OCI-LY7 (cell line): ENCODE measurements around the gene GATA3. TPM values are rescaled to one million over a fixed set of nuclear protein-coding genes. Genes with fewer than 3 reads are reported as not detected.

Source experiments
- BruUV-seq: library from RNA; stranded (reverse); fragments of 400-500 nt; replicated peaks from 2 replicates; lab custom pipeline; 2021; lab: Mats Ljungman, UMichigan
- CTCF ChIA-PET: fragments of 300-600 bp; sonication (Branson Sonifier 250); formaldehyde crosslinking; loops from one replicate; lab custom pipeline; 2022; ENCODE audit warnings: antibody characterized with exemption; ENCODE audit not compliant: unreplicated experiment; lab: Charles Lee
- POLR2A ChIA-PET: fragments of 300-600 bp; sonication (Branson Sonifier 250); formaldehyde crosslinking; loops from one replicate; lab custom pipeline; 2022; ENCODE audit warnings: antibody characterized with exemption; lab: Charles Lee
- DNase-seq: peaks from one replicate; pipeline ENCODE4 v3.0.0-alpha.2; 2015; ENCODE audit warnings: low spot score
- H2AFZ ChIP-seq: fragments of 200-600 bp; sonication (generic), shearing (Covaris generic); 2 replicates; pipeline ENCODE4 v1.6.1; 2014; ENCODE audit warnings: mild to moderate bottlenecking, antibody characterized with exemption, low read length, moderate library complexity
- H3K27ac ChIP-seq: fragments of 200-600 bp; sonication (generic); 2 replicates; pipeline ENCODE4 v1.5.1; 2014; ENCODE audit warnings: mixed run types, low read depth, mild to moderate bottlenecking, moderate library complexity, low read length, inconsistent platforms; ENCODE audit not compliant: poor library complexity, severe bottlenecking
- H3K36me3 ChIP-seq: fragments of 200-600 bp; sonication (generic); 2 replicates; pipeline ENCODE4 v1.6.1; 2014; ENCODE audit warnings: mild to moderate bottlenecking, antibody characterized with exemption, low read length, moderate library complexity, mixed read lengths; ENCODE audit not compliant: insufficient read depth
- H3K4me1 ChIP-seq: fragments of 200-600 bp; sonication (generic); 2 replicates; pipeline ENCODE4 v1.5.1; 2014; ENCODE audit warnings: mild to moderate bottlenecking, low read length; ENCODE audit not compliant: insufficient read depth, poor library complexity, severe bottlenecking
- H3K4me2 ChIP-seq: fragments of 200-600 bp; sonication (generic); 2 replicates; pipeline ENCODE4 v1.6.1; 2014; ENCODE audit warnings: mild to moderate bottlenecking, low read length
- H3K4me3 ChIP-seq: fragments of 200-600 bp; sonication (generic); 2 replicates; pipeline ENCODE4 v1.5.1; 2014; ENCODE audit warnings: mild to moderate bottlenecking, low read depth, low read length; ENCODE audit not compliant: poor library complexity, severe bottlenecking
- H3K79me2 ChIP-seq: fragments of 200-600 bp; sonication (generic); 2 replicates; pipeline ENCODE4 v1.6.1; 2016; ENCODE audit warnings: low read depth, mild to moderate bottlenecking, low read length, moderate library complexity, mixed read lengths; ENCODE audit not compliant: insufficient read depth
- H3K9me2 ChIP-seq: fragments of 200-600 bp; sonication (generic); 2 replicates; pipeline ENCODE4 v1.6.1; 2016; ENCODE audit warnings: mild to moderate bottlenecking, low read length, mixed read lengths; ENCODE audit not compliant: insufficient read depth
- H3K9me3 ChIP-seq: fragments of 200-600 bp; sonication (generic); 2 replicates; pipeline ENCODE4 v1.6.1; 2014; ENCODE audit warnings: mild to moderate bottlenecking, mixed run types, low read length, mixed read lengths
- H4K20me1 ChIP-seq: fragments of 200-600 bp; sonication (generic); 2 replicates; pipeline ENCODE4 v1.6.1; 2014; ENCODE audit warnings: mild to moderate bottlenecking, antibody characterized with exemption, low read length, moderate library complexity, mixed read lengths; ENCODE audit not compliant: insufficient read depth
- CTCF ChIP-seq: fragments of 200-600 bp; sonication (generic); conservative IDR thresholded peaks from 2 replicates; pipeline ENCODE4 v1.5.1; 2014; ENCODE audit warnings: mild to moderate bottlenecking, antibody characterized with exemption, low read length, moderate library complexity, mixed read lengths
- EZH2phosphoT487 ChIP-seq: fragments of 200-600 bp; sonication (generic); IDR thresholded peaks from 2 replicates; pipeline ENCODE4 v1.6.1; 2018; ENCODE audit warnings: low read depth, borderline replicate concordance, mild to moderate bottlenecking, mixed run types, antibody characterized with exemption, low read length, moderate library complexity, mixed read lengths
- intact Hi-C: fragments of 100-400 bp; cut with micrococcal nuclease; formaldehyde crosslinking; loops from one replicate; pipeline ENCODE4 v1.10.0; 2022; ENCODE audit not compliant: unreplicated experiment
- total RNA-seq, 2 experiments: library from RNA; depleted of rRNA in 1 of 2; stranded (reverse); fragments of >200 nt in 1 of 2; shearing (Covaris generic) in 1 of 2; gene quantifications; 2 replicates each; pipeline ENCODE4 v1.2.3, GENCODE V29; 2014 to 2022

GATA3 gene
- total RNA-seq, 2 experiments from 2014 or later = not detected

GRCh38 chr10:8057636-8058273, 3.3 kb downstream of the GATA3 start:
- intact Hi-C loops = loop anchor here (10.0 kb wide), 1 partner anchor 1147 kb away; no protein-coding TSS in a partner anchor
- ChIA-PET POLR2A (interaction anchor here (0.6 kb wide), 1 partner anchor 19 kb away, joined by 3 read pairs; no protein-coding TSS in a partner anchor), CTCF (no interaction called here)
- H3K9me3 ChIP-seq = no peaks in the 10 kb centered on the region
- no peak overlapping the region for H2AFZ ChIP-seq
- H3K4me3 ChIP-seq = no peak overlapping the region
- no peaks in the 10 kb centered on the region for H4K20me1 ChIP-seq
- no peak overlapping the region for H3K27ac ChIP-seq
- peaks cover 21% of the 10 kb centered on the region for H3K4me1 ChIP-seq
- no peaks in the 10 kb centered on the region for H3K36me3 ChIP-seq
- TF ChIP-seq CTCF = no peak
- no peak for TF ChIP-seq EZH2phosphoT487
- H3K9me2 ChIP-seq = no peaks in the 10 kb centered on the region
- H3K79me2 ChIP-seq = no peaks in the 10 kb centered on the region
- BruUV-seq = no TSS peak
- DNase-seq = no peak
- H3K4me2 ChIP-seq = no peak overlapping the region

GRCh38 chr10:8058274-8059111, 4.0 kb downstream of the GATA3 start:
- H3K4me1 ChIP-seq = peaks cover 21% of the 10 kb centered on the region
- no peaks in the 10 kb centered on the region for H3K79me2 ChIP-seq
- H3K36me3 ChIP-seq = no peaks in the 10 kb centered on the region
- no peak overlapping the region for H3K27ac ChIP-seq
- no peak for DNase-seq
- ChIA-PET CTCF (no interaction called here), POLR2A (interaction anchor here (0.6 kb wide), 1 partner anchor 18 kb away, joined by 3 read pairs; no protein-coding TSS in a partner anchor)
- no peaks in the 10 kb centered on the region for H4K20me1 ChIP-seq
- H3K9me2 ChIP-seq = no peaks in the 10 kb centered on the region
- TF ChIP-seq CTCF (no peak), EZH2phosphoT487 (no peak)
- H3K4me3 ChIP-seq = no peak overlapping the region
- intact Hi-C loops = loop anchor here (10.0 kb wide), 1 partner anchor 1146 kb away; no protein-coding TSS in a partner anchor
- H3K4me2 ChIP-seq = no peak overlapping the region
- BruUV-seq = no TSS peak
- no peaks in the 10 kb centered on the region for H3K9me3 ChIP-seq
- no peak overlapping the region for H2AFZ ChIP-seq
